AG10803 (cell line): ENCODE results near the gene OGFOD2.
A peak's percentile ranks its signal among the peaks of the same experiment; 100 is the strongest.

Experiments used
- DNase-seq: peaks from one replicate; pipeline ENCODE4 v3.0.0; 2010; ENCODE audit warnings: low read depth
- H3K4me3 ChIP-seq: 2 replicates; pipeline ENCODE4 v1.5.1; 2011; ENCODE audit warnings: mild to moderate bottlenecking, low read length, control low read depth
- CTCF ChIP-seq: conservative IDR thresholded peaks from 2 replicates; pipeline ENCODE4 v1.5.1; 2011; ENCODE audit warnings: mild to moderate bottlenecking, low read length, control low read depth, inconsistent platforms

Gene OGFOD2

DNA sequence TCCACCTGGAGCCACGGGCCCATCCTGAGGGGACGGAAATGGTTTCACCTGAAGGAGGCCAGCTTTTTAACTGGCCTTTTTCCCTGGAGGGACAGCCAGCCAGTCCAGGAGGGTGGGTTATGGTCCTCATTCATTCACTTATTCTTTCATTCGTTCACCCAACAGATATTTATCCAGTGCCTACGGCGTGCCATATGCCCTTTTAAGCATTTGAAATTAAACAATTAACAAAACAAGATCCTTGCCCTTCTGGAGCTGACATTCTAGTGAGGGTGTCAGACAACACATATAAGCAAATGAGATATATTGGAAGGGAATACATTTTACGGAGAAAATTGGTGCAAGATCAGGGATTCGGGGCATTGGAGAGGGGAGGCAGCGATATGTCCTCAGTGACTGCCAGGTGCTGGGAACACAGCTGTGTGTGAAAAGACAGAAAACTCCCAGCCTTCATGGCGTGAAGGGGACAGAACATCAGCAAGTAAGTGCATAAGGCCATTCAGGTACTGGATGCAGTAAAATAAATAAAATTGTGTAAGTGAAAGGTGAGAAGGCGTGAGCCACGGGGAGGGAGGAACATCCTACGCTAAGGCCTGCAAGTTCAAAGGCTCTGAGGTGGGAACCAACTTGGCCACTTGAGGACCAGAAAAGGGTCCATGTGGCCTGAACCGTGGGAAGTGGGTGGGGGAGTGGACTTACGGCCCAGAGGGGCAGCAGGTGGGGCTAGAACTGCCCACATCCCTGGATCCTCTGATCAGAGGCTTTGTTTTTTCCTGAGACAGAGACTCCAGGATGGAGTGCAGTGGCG lies 8.1 kb upstream of the OGFOD2 start:
- H3K4me3 ChIP-seq = peak overlapping the region; percentile 25; the same call in 1 of the 2 replicates
- no peak for TF ChIP-seq CTCF
- DNase-seq = no peak

DNA sequence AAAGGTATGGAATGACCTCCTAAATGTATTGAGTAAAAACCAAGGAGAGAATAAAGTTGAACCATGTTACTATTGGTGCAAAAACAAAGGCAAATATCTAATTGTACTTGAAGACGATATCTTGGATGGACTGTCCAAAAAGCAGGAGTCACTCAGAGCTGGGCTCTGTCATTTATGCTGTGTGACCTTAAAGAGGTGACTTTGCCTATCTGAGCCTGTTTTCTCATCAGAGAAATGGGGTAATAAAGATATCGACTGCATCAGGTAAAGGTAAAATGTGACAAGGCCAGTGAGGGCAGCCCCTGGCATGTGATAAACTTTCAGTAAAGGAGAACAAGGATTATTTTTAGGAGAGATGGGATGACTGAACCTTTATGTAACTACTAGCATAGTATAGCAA lies 6.9 kb upstream of the OGFOD2 start:
- no peak for DNase-seq
- no peak overlapping the region for H3K4me3 ChIP-seq
- TF ChIP-seq CTCF = no peak

DNA sequence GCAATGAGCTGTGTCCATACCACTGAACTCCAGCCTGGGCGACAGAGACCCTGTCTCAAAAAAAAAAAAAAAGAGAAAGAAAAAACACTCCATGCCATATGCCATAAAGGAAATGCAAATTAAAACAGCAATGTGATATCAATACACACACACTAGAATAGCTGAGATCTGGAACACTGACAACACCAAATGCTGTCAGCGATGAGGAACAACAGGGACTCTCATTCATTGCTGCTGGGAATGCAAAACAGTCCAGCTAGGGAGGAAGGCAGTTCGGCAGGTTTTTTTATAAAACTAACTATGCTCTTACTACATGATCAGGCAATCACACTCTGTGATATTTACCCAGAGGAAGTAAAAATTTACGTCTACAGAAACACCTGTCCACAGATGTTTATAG lies 5.4 kb upstream of the OGFOD2 start:
- no peak for TF ChIP-seq CTCF
- no peak overlapping the region for H3K4me3 ChIP-seq
- DNase-seq = no peak

DNA sequence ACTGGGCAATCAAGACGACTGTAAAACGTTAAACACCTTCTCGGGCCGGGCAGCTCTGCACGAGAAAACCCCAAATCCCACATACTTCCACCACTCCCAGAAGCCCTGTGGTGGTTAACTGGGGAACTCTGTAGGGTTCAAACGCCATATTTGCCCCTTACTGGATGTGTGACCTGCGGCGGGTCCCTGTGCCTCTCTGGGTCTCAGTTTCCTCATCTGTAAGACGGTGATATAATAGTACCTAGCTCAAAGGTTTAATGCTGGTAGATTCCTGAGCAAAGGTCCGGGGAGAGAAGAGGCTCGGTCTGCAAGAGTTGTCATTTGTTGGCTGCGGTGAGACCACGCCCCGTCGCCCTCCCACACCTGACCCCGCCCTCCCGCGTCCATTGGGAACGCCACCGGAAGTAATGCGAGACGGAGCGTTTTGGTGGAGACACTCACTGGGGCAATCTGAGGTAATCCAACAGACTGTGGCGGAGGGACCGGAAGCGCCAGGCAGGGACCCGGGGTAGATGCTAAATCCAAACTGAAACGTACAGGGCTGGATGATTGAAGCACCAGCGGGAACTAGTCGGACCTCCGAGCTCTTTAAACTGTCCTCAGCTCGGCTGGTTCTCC lies 661 bp upstream of the OGFOD2 start:
- TF ChIP-seq CTCF = no peak
- H3K4me3 ChIP-seq = peak overlapping the region; percentile 99
- DNase-seq = peak; percentile 98

DNA sequence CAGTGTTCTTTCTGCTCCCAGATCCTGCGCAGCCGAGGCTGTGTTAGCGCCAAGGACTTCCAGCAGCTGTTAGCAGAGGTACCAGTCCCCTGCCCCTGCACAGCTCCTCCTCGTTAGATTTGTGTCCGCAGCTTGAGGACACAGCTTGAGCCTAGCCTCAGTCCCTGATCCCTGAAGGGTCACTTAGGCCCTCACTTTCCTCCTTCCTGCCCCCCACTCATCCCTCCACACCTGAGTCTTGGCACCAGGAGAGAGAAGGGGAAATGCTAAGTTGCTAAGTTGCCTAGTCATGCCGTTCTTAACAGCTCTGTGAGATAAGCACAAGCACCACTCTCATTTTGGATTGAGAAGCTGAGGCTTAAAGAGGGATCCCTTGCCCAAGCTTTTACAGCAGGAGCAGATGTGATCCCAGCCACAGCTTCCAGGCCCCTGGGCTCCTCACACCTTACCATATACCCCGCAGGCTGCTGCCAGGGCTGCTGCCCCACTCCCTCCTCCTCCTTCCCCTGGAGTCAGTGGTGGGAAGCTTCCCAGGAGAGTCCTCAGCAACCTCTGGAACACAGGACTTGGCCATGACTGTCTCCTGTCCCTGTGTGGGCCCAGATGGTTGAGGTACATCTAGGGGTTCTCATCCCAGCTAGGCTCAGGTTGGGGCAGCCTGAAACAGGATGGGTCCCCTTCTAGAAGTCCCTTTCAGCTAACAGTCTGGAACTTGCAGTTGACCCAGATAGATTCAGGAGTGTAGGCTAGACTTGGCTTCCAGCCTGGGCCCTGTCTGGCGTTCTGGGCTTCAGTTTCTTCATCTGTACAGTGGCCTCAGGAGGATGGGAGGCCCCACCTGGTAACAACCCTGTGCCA lies 975 bp downstream of the OGFOD2 start:
- TF ChIP-seq CTCF = no peak
- H3K4me3 ChIP-seq = peak overlapping the region; percentile 99
- DNase-seq = no peak

- H3K4me3 ChIP-seq = peak overlapping the region; percentile 99; the same call in 1 of the 2 replicates
- DNase-seq = no peak
- no peak for TF ChIP-seq CTCF
Measured at GRCh38 chr12:122976648-122976975, 1.6 kb downstream of the OGFOD2 start.
